ENCODE measurements around the gene APOBEC3A. TPM values are rescaled to one million over a fixed set of nuclear protein-coding genes. Genes with fewer than 3 reads are reported as not detected.
"Not testable (repeated sequence)": the region's sequence is repeated elsewhere in the genome, so short reads cannot be mapped to it uniquely, and the experiment has no call there.

APOBEC3A gene
- total and polyA plus RNA-seq, 3 experiments from 2014 or later, result not detected

GRCh38 chr22:38944653-38945052 is 12.8 kb upstream of the APOBEC3A start:
- no peak overlapping the region for H3K4me3 ChIP-seq (ENCODE audit: low read length)
- H3K27ac Mint-ChIP-seq, result no peak overlapping the region
- peaks cover 25 to 77% of the 10 kb centered on the region in 2 donors for H3K27me3 Mint-ChIP-seq
- CTCF ChIA-PET, result no interaction called here
- DNase-seq, result no peak
- H3K4me1 Mint-ChIP-seq, result peaks cover 16 to 29% (median 19%) of the 10 kb centered on the region in 3 donors
- no peaks in the 10 kb centered on the region for H3K36me3 ChIP-seq (ENCODE audit: insufficient read depth, low read length)
- no peaks in the 10 kb centered on the region for H3K9me3 ChIP-seq (ENCODE audit: low read length)
- no peaks in the 10 kb centered on the region for H3K36me3 Mint-ChIP-seq
- H3K27ac ChIP-seq (ENCODE audit: low read depth, low read length), result no peak overlapping the region
- H3K4me1 ChIP-seq (ENCODE audit: insufficient read depth, low read length), result peaks cover 8% of the 10 kb centered on the region
- POLR2A ChIA-PET, result interaction anchor here (0.6 kb wide), 1 partner anchor 28 kb away, joined by 3 read pairs; no protein-coding TSS in a partner anchor
- peaks cover 22% of the 10 kb centered on the region for H3K27me3 ChIP-seq (ENCODE audit: insufficient read depth, low read length, poor library complexity, severe bottlenecking)
- no peak overlapping the region for H3K4me3 Mint-ChIP-seq
- H3K9me3 Mint-ChIP-seq, result no peaks in the 10 kb centered on the region

GRCh38 chr22:38945706-38946338 is 11.6 kb upstream of the APOBEC3A start:
- H3K4me3 ChIP-seq (ENCODE audit: low read length); CTCF ChIA-PET; H3K9me3 ChIP-seq (ENCODE audit: low read length); H3K9me3 Mint-ChIP-seq; H3K27ac ChIP-seq (ENCODE audit: low read depth, low read length); H3K27ac Mint-ChIP-seq; H3K4me3 Mint-ChIP-seq; H3K4me1 ChIP-seq (ENCODE audit: insufficient read depth, low read length); H3K36me3 Mint-ChIP-seq; POLR2A ChIA-PET; DNase-seq; H3K36me3 ChIP-seq (ENCODE audit: insufficient read depth, low read length): not testable (repeated sequence)
- peaks cover 22 to 68% of the 10 kb centered on the region in 2 donors for H3K27me3 Mint-ChIP-seq
- peaks cover 16 to 29% (median 19%) of the 10 kb centered on the region in 3 donors for H3K4me1 Mint-ChIP-seq
- peaks cover 22% of the 10 kb centered on the region for H3K27me3 ChIP-seq (ENCODE audit: insufficient read depth, low read length, poor library complexity, severe bottlenecking)

DNA sequence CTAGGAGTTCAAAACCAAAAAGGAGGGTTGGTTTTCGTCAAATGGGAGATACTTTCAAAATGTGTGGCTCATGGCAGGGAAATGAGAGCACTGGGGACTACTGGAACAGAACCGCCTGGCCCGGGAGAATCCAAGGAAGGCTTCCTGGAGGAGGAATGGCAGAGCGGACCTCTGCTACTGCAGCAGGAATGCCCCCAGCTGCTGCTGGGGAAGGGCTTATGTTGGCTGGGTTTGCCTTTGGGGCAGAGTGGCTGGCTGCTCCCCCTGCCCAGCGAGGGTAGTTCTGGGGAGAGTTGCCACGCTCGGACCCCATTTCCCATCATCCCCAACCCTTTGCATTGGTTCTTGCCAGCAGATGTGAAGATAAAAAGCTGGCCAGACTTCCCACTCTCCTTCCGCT is 10.6 kb upstream of the APOBEC3A start:
- no peak overlapping the region for H3K27ac ChIP-seq (ENCODE audit: low read depth, low read length)
- H3K36me3 Mint-ChIP-seq, result no peaks in the 10 kb centered on the region
- no peaks in the 10 kb centered on the region for H3K36me3 ChIP-seq (ENCODE audit: insufficient read depth, low read length)
- H3K4me1 ChIP-seq (ENCODE audit: insufficient read depth, low read length), result no peaks in the 10 kb centered on the region
- peaks cover 19 to 60% of the 10 kb centered on the region in 2 donors for H3K27me3 Mint-ChIP-seq
- H3K27me3 ChIP-seq (ENCODE audit: insufficient read depth, low read length, poor library complexity, severe bottlenecking), result peaks cover 22% of the 10 kb centered on the region
- no peaks in the 10 kb centered on the region for H3K9me3 Mint-ChIP-seq
- no peaks in the 10 kb centered on the region for H3K9me3 ChIP-seq (ENCODE audit: low read length)
- no peak overlapping the region for H3K4me3 Mint-ChIP-seq
- ChIA-PET POLR2A (no interaction called here), CTCF (no interaction called here)
- no peak for DNase-seq
- H3K4me1 Mint-ChIP-seq, result peaks cover 10 to 19% (median 11%) of the 10 kb centered on the region in 3 donors
- H3K27ac Mint-ChIP-seq, result no peak overlapping the region
- H3K4me3 ChIP-seq (ENCODE audit: low read length), result no peak overlapping the region

DNA sequence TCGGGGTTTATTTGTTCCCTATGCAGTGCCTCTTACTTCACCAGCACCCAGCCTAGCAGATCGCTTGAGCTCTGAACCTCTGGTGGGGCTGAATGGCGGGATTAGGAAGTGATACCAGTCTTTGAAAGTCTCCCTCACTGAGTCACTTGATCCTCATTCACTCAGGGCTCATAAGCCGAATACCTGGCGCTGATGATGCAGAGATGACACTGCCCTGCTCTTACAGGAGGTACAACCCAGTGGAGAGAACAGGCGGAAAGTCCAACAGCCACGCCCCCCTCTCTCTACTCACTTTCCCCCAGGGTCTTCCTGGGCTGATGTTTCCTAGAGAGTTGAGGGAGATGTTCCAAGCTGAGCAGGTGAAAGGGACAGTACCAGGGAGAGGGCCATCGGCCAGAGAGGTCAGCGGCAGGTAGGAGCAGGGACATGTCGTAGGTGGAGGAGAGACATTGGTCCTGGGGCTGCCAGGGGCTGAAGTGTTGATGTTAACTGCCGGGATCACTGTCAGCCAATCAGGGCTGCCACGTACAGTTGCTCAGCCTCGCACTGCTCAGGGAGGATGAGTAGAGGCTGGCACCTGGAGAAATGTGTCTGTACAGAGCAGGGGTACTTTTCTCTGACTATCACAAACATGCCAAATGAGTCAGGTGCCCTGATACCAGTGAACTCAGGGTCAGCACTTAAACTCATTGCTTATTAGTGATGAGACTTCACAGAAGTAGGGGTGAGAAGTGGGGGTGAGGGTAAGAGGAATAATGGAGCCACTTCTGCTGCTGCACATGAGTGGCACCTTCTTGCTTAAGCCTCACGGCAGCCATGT is 9.9 kb upstream of the APOBEC3A start:
- Mint-ChIP-seq H3K9me3 (no peaks in the 10 kb centered on the region), H3K4me3 (no peak overlapping the region), H3K27ac (no peak overlapping the region), H3K36me3 (no peaks in the 10 kb centered on the region), H3K27me3 (peaks cover 17 to 55% of the 10 kb centered on the region in 2 donors), H3K4me1 (peaks cover 5 to 12% (median 6%) of the 10 kb centered on the region in 3 donors)
- H3K27me3 ChIP-seq (ENCODE audit: insufficient read depth, low read length, poor library complexity, severe bottlenecking), result peaks cover 20% of the 10 kb centered on the region
- H3K4me3 ChIP-seq (ENCODE audit: low read length), result no peak overlapping the region
- H3K9me3 ChIP-seq (ENCODE audit: low read length), result no peaks in the 10 kb centered on the region
- no peak overlapping the region for H3K27ac ChIP-seq (ENCODE audit: low read depth, low read length)
- no peaks in the 10 kb centered on the region for H3K36me3 ChIP-seq (ENCODE audit: insufficient read depth, low read length)
- CTCF ChIA-PET, result no interaction called here
- no peaks in the 10 kb centered on the region for H3K4me1 ChIP-seq (ENCODE audit: insufficient read depth, low read length)
- POLR2A ChIA-PET, result no interaction called here
- DNase-seq, result no peak

GRCh38 chr22:38948181-38948940 is 9.0 kb upstream of the APOBEC3A start:
- Mint-ChIP-seq H3K36me3 (no peaks in the 10 kb centered on the region), H3K27ac (no peak overlapping the region), H3K4me3 (no peak overlapping the region), H3K4me1 (peaks cover 2 to 4% (median 4%) of the 10 kb centered on the region in 3 donors), H3K27me3 (peaks cover 16 to 47% of the 10 kb centered on the region in 2 donors), H3K9me3 (no peaks in the 10 kb centered on the region)
- H3K27ac ChIP-seq (ENCODE audit: low read depth, low read length), result no peak overlapping the region
- no peaks in the 10 kb centered on the region for H3K36me3 ChIP-seq (ENCODE audit: insufficient read depth, low read length)
- ChIA-PET CTCF (no interaction called here), POLR2A (no interaction called here)
- H3K4me1 ChIP-seq (ENCODE audit: insufficient read depth, low read length), result no peaks in the 10 kb centered on the region
- no peaks in the 10 kb centered on the region for H3K9me3 ChIP-seq (ENCODE audit: low read length)
- no peak overlapping the region for H3K4me3 ChIP-seq (ENCODE audit: low read length)
- no peak for DNase-seq
- H3K27me3 ChIP-seq (ENCODE audit: insufficient read depth, low read length, poor library complexity, severe bottlenecking), result peaks cover 13% of the 10 kb centered on the region

DNA sequence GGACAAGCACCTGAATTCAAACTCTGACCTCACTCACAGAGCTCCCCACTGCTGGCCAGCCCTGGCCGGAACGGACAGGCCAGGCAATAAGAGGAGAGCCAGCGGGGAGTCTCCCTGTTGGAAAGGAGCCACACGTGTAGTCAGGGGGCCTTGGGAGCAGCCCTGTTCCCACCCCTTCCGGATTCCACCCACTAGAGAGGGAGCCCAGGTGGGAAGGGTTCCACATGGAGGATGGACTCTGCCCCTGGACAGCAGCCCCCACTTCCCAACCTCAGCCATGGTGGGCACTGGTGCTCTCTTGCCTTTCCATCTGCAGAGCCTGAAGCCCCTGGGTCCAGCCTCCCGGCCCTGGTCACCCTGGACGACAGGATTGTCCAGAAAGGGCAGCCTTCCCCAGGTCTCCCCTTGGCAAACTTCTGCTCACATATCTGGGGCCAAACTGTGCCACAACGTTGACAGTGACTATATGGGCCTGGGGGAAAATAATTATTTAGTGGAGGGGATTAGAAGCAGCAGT is 7.5 kb upstream of the APOBEC3A start:
- Histone ChIP-seq H3K9me3 (ENCODE audit: low read length) (no peaks in the 10 kb centered on the region), H3K27ac (ENCODE audit: low read depth, low read length) (no peak overlapping the region), H3K4me1 (ENCODE audit: insufficient read depth, low read length) (no peaks in the 10 kb centered on the region), H3K27me3 (ENCODE audit: insufficient read depth, low read length, poor library complexity, severe bottlenecking) (peaks cover 1% of the 10 kb centered on the region), H3K36me3 (ENCODE audit: insufficient read depth, low read length) (no peaks in the 10 kb centered on the region), H3K4me3 (ENCODE audit: low read length) (no peak overlapping the region)
- Mint-ChIP-seq H3K4me3 (no peak overlapping the region), H3K4me1 (peaks cover 0 to 5% (median 5%) of the 10 kb centered on the region in 3 donors), H3K27ac (peak overlapping the region in 1 of 8 donors; percentile 88), H3K9me3 (no peaks in the 10 kb centered on the region), H3K27me3 (peaks cover 10 to 36% of the 10 kb centered on the region in 2 donors), H3K36me3 (no peaks in the 10 kb centered on the region)
- ChIA-PET POLR2A (no interaction called here), CTCF (interaction anchor here (0.9 kb wide), 1 partner anchor 80 kb away, joined by 3 read pairs; no protein-coding TSS in a partner anchor)
- no peak for DNase-seq

- peak in 1 of 5 donors; percentile 18 for DNase-seq
- no peaks in the 10 kb centered on the region for H3K36me3 ChIP-seq (ENCODE audit: insufficient read depth, low read length)
- Mint-ChIP-seq H3K4me1 (peaks cover 0 to 5% (median 5%) of the 10 kb centered on the region in 3 donors), H3K4me3 (no peak overlapping the region), H3K27me3 (peaks cover 10 to 30% of the 10 kb centered on the region in 2 donors), H3K9me3 (no peaks in the 10 kb centered on the region), H3K36me3 (no peaks in the 10 kb centered on the region), H3K27ac (no peak overlapping the region)
- ChIA-PET CTCF (interaction anchor here (1.8 kb wide), 1 partner anchor 23 kb away, joined by 4 read pairs; no protein-coding TSS in a partner anchor), POLR2A (no interaction called here)
- no peaks in the 10 kb centered on the region for H3K4me1 ChIP-seq (ENCODE audit: insufficient read depth, low read length)
- no peak overlapping the region for H3K27ac ChIP-seq (ENCODE audit: low read depth, low read length)
- no peaks in the 10 kb centered on the region for H3K9me3 ChIP-seq (ENCODE audit: low read length)
- H3K27me3 ChIP-seq (ENCODE audit: insufficient read depth, low read length, poor library complexity, severe bottlenecking), result no peaks in the 10 kb centered on the region
- no peak overlapping the region for H3K4me3 ChIP-seq (ENCODE audit: low read length)
Observed at GRCh38 chr22:38950527-38951295, 6.7 kb upstream of the APOBEC3A start.

All from CD8-positive, alpha-beta memory T cell (primary cell).